SK-N-SH (cell line): Measurements from ENCODE around the gene C19orf73. TPM values are rescaled to one million over a fixed set of nuclear protein-coding genes. Genes with fewer than 3 reads are reported as not detected.

Experiments used
- CTCF ChIA-PET: fragments of 300-600, 350-600 bp; formaldehyde crosslinking; extraction: SDS; loops from one replicate; lab custom pipeline; 2021; lab: Yijun Ruan, JAX
- POLR2A ChIA-PET: fragments of 350-600 bp; sonication (Branson Sonifier 250); formaldehyde crosslinking; extraction: SDS; loops from one replicate; lab custom pipeline; 2020; ENCODE audit warnings: antibody characterized with exemption, inconsistent platforms; lab: Yijun Ruan, JAX
- DNase-seq: peaks from one replicate; pipeline ENCODE4 v3.0.0; 2012
- H2AFZ ChIP-seq: fragments of 200-600 bp; sonication (generic); 2 replicates; pipeline ENCODE4 v1.8.1; 2016; ENCODE audit warnings: antibody characterized with exemption, mild to moderate bottlenecking, low read depth
- H3F3A ChIP-seq: fragments of 200-600 bp; sonication (generic); replicated peaks from 2 replicates; pipeline ENCODE3; 2016; ENCODE audit warnings: antibody characterized with exemption, mild to moderate bottlenecking; ENCODE audit not compliant: insufficient read depth
- H3K27ac ChIP-seq, 2 experiments: fragments of 200-500 bp in 1 of 2; fragments of 200-600 bp in 1 of 2; sonication (Bioruptor generic) in 1 of 2; sonication (generic), shearing (Covaris generic) in 1 of 2; 2 replicates each; pipeline versions ENCODE4 v1.5.1 to v1.6.1; 2014 to 2016; ENCODE audit warnings: low read depth in 2 of 2, inconsistent platforms in 1 of 2, low read length in 1 of 2, mild to moderate bottlenecking in 1 of 2, mixed read lengths in 1 of 2
- H3K27me3 ChIP-seq: fragments of 200-600 bp; sonication (generic), shearing (Covaris generic); 2 replicates; pipeline ENCODE4 v1.6.1; 2016; ENCODE audit warnings: mixed run types; ENCODE audit not compliant: insufficient read depth
- H3K36me3 ChIP-seq, 2 experiments: fragments of 200-500 bp in 1 of 2; fragments of 200-600 bp in 1 of 2; sonication (Bioruptor generic) in 1 of 2; sonication (generic) in 1 of 2; replicated peaks in 1 of 2; 2 replicates each; pipeline versions ENCODE3 to v1.5.1; 2014 to 2016; ENCODE audit warnings: low read length in 1 of 2, mild to moderate bottlenecking in 1 of 2; ENCODE audit not compliant: insufficient read depth in 2 of 2, control insufficient read depth in 1 of 2
- H3K4me1 ChIP-seq, 2 experiments: fragments of 200-500 bp in 1 of 2; fragments of 200-600 bp in 1 of 2; sonication (Bioruptor generic) in 1 of 2; sonication (generic), shearing (Covaris generic) in 1 of 2; 2 replicates each; pipeline versions ENCODE4 v1.5.1 to v1.6.1; 2014 to 2016; ENCODE audit warnings: low read depth in 1 of 2, low read length in 1 of 2, mixed run types in 1 of 2; ENCODE audit not compliant: insufficient read depth in 2 of 2, control insufficient read depth in 1 of 2
- H3K4me2 ChIP-seq: fragments of 200-600 bp; sonication (generic), shearing (Covaris generic); 2 replicates; pipeline ENCODE4 v1.6.1; 2017; ENCODE audit warnings: mixed run types
- H3K4me3 ChIP-seq, 2 experiments: fragments of 200-500 bp in 1 of 2; fragments of 200-600 bp in 1 of 2; sonication (Bioruptor generic) in 1 of 2; sonication (generic), shearing (Covaris generic) in 1 of 2; 2 replicates each; pipeline versions ENCODE4 v1.5.1 to v1.8.1; 2014 to 2016; ENCODE audit warnings: low read depth in 2 of 2, inconsistent platforms in 1 of 2, low read length in 1 of 2, mild to moderate bottlenecking in 1 of 2, mixed read lengths in 1 of 2, moderate library complexity in 1 of 2
- H3K79me2 ChIP-seq: fragments of 200-600 bp; sonication (generic); 2 replicates; pipeline ENCODE4 v1.8.1; 2017; ENCODE audit warnings: mild to moderate bottlenecking; ENCODE audit not compliant: insufficient read depth
- H3K9ac ChIP-seq: fragments of 200-600 bp; sonication (generic); 2 replicates; pipeline ENCODE4 v1.6.1; 2017; ENCODE audit warnings: mixed run types
- H3K9me2 ChIP-seq: fragments of 200-600 bp; sonication (generic); 2 replicates; pipeline ENCODE4 v1.6.1; 2017; ENCODE audit warnings: mixed run types
- H3K9me3 ChIP-seq: fragments of 200-600 bp; sonication (generic); 2 replicates; pipeline ENCODE4 v1.6.1; 2017; ENCODE audit warnings: mixed run types, mild to moderate bottlenecking, moderate library complexity
- H4K20me1 ChIP-seq: fragments of 200-600 bp; sonication (generic); 2 replicates; pipeline ENCODE4 v1.6.1; 2017; ENCODE audit warnings: mild to moderate bottlenecking, mixed run types; ENCODE audit not compliant: insufficient read depth
- CHD2 ChIP-seq: fragments of 150-350 bp; IDR thresholded peaks from 2 replicates; pipeline ENCODE4 v1.6.1; 2018; ENCODE audit warnings: low read length; ENCODE audit not compliant: partially characterized antibody
- CTCF ChIP-seq: fragments of 200-600 bp; sonication (generic); IDR thresholded peaks from 2 replicates; pipeline ENCODE4 v1.6.1; 2017; ENCODE audit warnings: antibody characterized with exemption, mild to moderate bottlenecking, moderate library complexity
- MEF2A ChIP-seq: IDR thresholded peaks from 2 replicates; pipeline ENCODE4 v1.4.0; 2012; ENCODE audit warnings: low read depth, borderline replicate concordance
- MXI1 ChIP-seq: IDR thresholded peaks from 2 replicates; pipeline ENCODE4 v1.6.1; 2012; ENCODE audit warnings: mild to moderate bottlenecking, low read depth, low read length, improper control_type of control experiment
- RCOR1 ChIP-seq: fragments of 150-350 bp; IDR thresholded peaks from 2 replicates; pipeline ENCODE4 v1.6.1; 2017; ENCODE audit warnings: antibody characterized with exemption, low read length
- RFX5 ChIP-seq: IDR thresholded peaks from 2 replicates; pipeline ENCODE4 v1.6.1; 2012; ENCODE audit warnings: mild to moderate bottlenecking, improper control_type of control experiment, low read length
- RXRA ChIP-seq: IDR thresholded peaks from 2 replicates; pipeline ENCODE4 v1.4.0; 2012; ENCODE audit warnings: low read depth, mild to moderate bottlenecking, borderline replicate concordance
- SIN3A ChIP-seq: IDR thresholded peaks from 2 replicates; pipeline ENCODE4 v1.6.1; 2012; ENCODE audit warnings: low read depth, mild to moderate bottlenecking, low read length, moderate library complexity, borderline replicate concordance
- SMC3 ChIP-seq: IDR thresholded peaks from 2 replicates; pipeline ENCODE4 v1.6.1; 2012; ENCODE audit warnings: low read depth, low read length, improper control_type of control experiment
- YY1 ChIP-seq: IDR thresholded peaks from 2 replicates; pipeline ENCODE4 v1.4.0; 2012; ENCODE audit warnings: low read depth, mild to moderate bottlenecking
- WGBS: methylation state at CpG from one replicate; pipeline ENCODE4 v1.1.6; 2017; ENCODE audit warnings: low lambda C conversion rate; 5-methylcytosine and 5-hydroxymethylcytosine counted together
- polyA plus RNA-seq, 3 experiments: library from polyadenylated mRNA; depleted of rRNA; stranded (reverse); fragments of >200 nt; gene quantifications; 2 replicates each; pipeline ENCODE4 v1.2.3, GENCODE V29; 2012
- TF ChIP-seq, protein P1 (sequence below): IDR thresholded peaks from 2 replicates; pipeline ENCODE4 v1.6.1; 2012; ENCODE audit warnings: mild to moderate bottlenecking, low read depth, low read length, moderate library complexity

C19orf73 gene
- polyA plus RNA-seq, 1 of the 3 experiments (the other 2 are of a cell fraction) = 3.0 TPM

GRCh38 chr19:49165111-49165750, 46.3 kb upstream of the C19orf73 start:
- H3K9me3 ChIP-seq = no peaks in the 10 kb centered on the region
- H3K36me3 ChIP-seq = peaks cover 0 to 15% of the 10 kb centered on the region in 2 experiments
- no peak overlapping the region for H3K4me2 ChIP-seq
- no peak overlapping the region for H2AFZ ChIP-seq
- peaks cover 12% of the 10 kb centered on the region for H3F3A ChIP-seq
- TF ChIP-seq RFX5 (no peak), YY1 (no peak)
- no peaks in the 10 kb centered on the region; the same call in 1 of the 2 replicates for H3K79me2 ChIP-seq
- CTCF ChIA-PET = interaction anchor here (1.0 to 5.8 kb wide), 3 partner anchors 33 to 67 kb away, joined by 3 to 33 read pairs (median 4); no protein-coding TSS in a partner anchor
- H3K9me2 ChIP-seq = no peaks in the 10 kb centered on the region
- H3K27ac ChIP-seq = no peak overlapping the region
- DNase-seq = no peak
- no peaks in the 10 kb centered on the region for H3K27me3 ChIP-seq
- H4K20me1 ChIP-seq = peaks cover 14% of the 10 kb centered on the region; the same call in 1 of the 2 replicates
- POLR2A ChIA-PET = no interaction called here
- 93% methylated on average over 24 of the region's 24 CpGs for WGBS
- no peak overlapping the region for H3K9ac ChIP-seq
- H3K4me3 ChIP-seq = no peak overlapping the region
- no peaks in the 10 kb centered on the region for H3K4me1 ChIP-seq

DNA sequence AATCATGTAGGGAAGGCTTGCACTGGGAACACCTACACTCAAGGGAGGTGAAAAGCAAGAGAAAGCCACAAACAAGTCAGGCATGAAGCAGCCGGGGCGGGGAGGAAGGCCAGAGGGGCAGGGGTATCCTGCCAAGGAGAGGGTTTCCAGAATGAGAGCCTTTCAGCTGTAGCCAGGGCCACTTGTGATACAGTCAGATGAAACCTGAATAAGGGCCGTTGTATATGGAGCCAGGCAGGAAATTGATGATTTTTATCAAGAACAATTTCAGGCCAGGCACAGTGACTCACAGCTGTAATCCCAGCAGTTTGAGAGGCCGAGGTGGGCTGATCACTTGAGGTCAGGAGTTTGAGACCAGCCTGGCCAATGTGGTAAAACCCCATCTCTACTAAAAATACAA, 43.0 kb upstream of the C19orf73 start:
- Histone ChIP-seq H3F3A (peaks cover 8% of the 10 kb centered on the region), H3K36me3 (peaks cover 0 to 6% of the 10 kb centered on the region in 2 experiments), H3K9ac (no peak overlapping the region), H3K4me2 (0 out of 2 replicates have a peak overlapping the region, but pooled peaks have one; percentile 13), H3K79me2 (peaks cover 23% of the 10 kb centered on the region), H3K9me2 (no peaks in the 10 kb centered on the region), H3K27me3 (no peaks in the 10 kb centered on the region), H3K9me3 (no peaks in the 10 kb centered on the region), H3K4me1 (peaks cover 0 to 11% of the 10 kb centered on the region in 2 experiments; a peak in 1 of 4 replicates), H3K27ac (no peak overlapping the region), H3K4me3 (no peak overlapping the region), H2AFZ (no peak overlapping the region), H4K20me1 (peaks cover 14% of the 10 kb centered on the region; the same call in 1 of the 2 replicates)
- ChIA-PET POLR2A (no interaction called here), CTCF (interaction anchor here (5.8 kb wide), 1 partner anchor 36 kb away, joined by 33 read pairs; no protein-coding TSS in a partner anchor)
- DNase-seq = no peak
- no peak for TF ChIP-seq SIN3A
- no peak for TF ChIP-seq YY1
- no peak for TF ChIP-seq CHD2
- no peak for TF ChIP-seq RXRA
- no peak for TF ChIP-seq MEF2A
- WGBS = 65% methylated on average over 4 of the region's 4 CpGs

GRCh38 chr19:49160450-49161189, 41.7 kb upstream of the C19orf73 start:
- TF ChIP-seq MXI1 = no peak
- no peak for TF ChIP-seq RCOR1
- TF ChIP-seq CTCF = no peak
- TF ChIP-seq, protein P1, sequence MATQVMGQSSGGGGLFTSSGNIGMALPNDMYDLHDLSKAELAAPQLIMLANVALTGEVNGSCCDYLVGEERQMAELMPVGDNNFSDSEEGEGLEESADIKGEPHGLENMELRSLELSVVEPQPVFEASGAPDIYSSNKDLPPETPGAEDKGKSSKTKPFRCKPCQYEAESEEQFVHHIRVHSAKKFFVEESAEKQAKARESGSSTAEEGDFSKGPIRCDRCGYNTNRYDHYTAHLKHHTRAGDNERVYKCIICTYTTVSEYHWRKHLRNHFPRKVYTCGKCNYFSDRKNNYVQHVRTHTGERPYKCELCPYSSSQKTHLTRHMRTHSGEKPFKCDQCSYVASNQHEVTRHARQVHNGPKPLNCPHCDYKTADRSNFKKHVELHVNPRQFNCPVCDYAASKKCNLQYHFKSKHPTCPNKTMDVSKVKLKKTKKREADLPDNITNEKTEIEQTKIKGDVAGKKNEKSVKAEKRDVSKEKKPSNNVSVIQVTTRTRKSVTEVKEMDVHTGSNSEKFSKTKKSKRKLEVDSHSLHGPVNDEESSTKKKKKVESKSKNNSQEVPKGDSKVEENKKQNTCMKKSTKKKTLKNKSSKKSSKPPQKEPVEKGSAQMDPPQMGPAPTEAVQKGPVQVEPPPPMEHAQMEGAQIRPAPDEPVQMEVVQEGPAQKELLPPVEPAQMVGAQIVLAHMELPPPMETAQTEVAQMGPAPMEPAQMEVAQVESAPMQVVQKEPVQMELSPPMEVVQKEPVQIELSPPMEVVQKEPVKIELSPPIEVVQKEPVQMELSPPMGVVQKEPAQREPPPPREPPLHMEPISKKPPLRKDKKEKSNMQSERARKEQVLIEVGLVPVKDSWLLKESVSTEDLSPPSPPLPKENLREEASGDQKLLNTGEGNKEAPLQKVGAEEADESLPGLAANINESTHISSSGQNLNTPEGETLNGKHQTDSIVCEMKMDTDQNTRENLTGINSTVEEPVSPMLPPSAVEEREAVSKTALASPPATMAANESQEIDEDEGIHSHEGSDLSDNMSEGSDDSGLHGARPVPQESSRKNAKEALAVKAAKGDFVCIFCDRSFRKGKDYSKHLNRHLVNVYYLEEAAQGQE = no peak
- no peak for TF ChIP-seq SMC3
- Histone ChIP-seq H4K20me1 (peaks cover 11% of the 10 kb centered on the region; the same call in 1 of the 2 replicates), H3K79me2 (peaks cover 23% of the 10 kb centered on the region), H3K9me2 (no peaks in the 10 kb centered on the region), H3K4me3 (no peak overlapping the region), H3K9ac (no peak overlapping the region), H3K27me3 (no peaks in the 10 kb centered on the region), H3K27ac (no peak overlapping the region), H3F3A (peaks cover 8% of the 10 kb centered on the region), H3K4me2 (no peak overlapping the region), H3K9me3 (no peaks in the 10 kb centered on the region), H2AFZ (no peak overlapping the region), H3K36me3 (peaks cover 0 to 3% of the 10 kb centered on the region in 2 experiments), H3K4me1 (peaks cover 0 to 11% of the 10 kb centered on the region in 2 experiments; a peak in 1 of 4 replicates)
- ChIA-PET CTCF (interaction anchor here (1.6 to 5.8 kb wide), 2 partner anchors 38 to 54 kb away, joined by 5 to 33 read pairs; no protein-coding TSS in a partner anchor), POLR2A (interaction anchor here (0.6 kb wide), 1 partner anchor 224 kb away, joined by 4 read pairs; no protein-coding TSS in a partner anchor)
- over 99% methylated on average over 13 of the region's 13 CpGs for WGBS
- DNase-seq = no peak
